AG04450 (cell line): Measurements from ENCODE around the gene VHLL. TPM values are rescaled to one million over a fixed set of nuclear protein-coding genes. Genes with fewer than 3 reads are reported as not detected.

Experiments
- CTCF ChIA-PET: fragments of 300-600, 350-600 bp; formaldehyde crosslinking; extraction: SDS; loops from one replicate; lab custom pipeline; 2022; ENCODE audit warnings: antibody characterized with exemption, inconsistent platforms; lab: Charles Lee
- POLR2A ChIA-PET: fragments of 350-600 bp; formaldehyde crosslinking; extraction: SDS; loops from one replicate; lab custom pipeline; 2021; ENCODE audit warnings: antibody characterized with exemption, inconsistent platforms; lab: Yijun Ruan, JAX
- DNase-seq: peaks from one replicate; pipeline ENCODE4 v3.0.0-alpha.2; 2011; ENCODE audit warnings: low read depth, low spot score
- H3K27ac ChIP-seq: one replicate; pipeline ENCODE4 v1.5.1; 2012; ENCODE audit warnings: low read depth, low read length, control low read depth
- H3K27me3 ChIP-seq: one replicate; pipeline ENCODE4 v1.6.0; 2012; ENCODE audit warnings: low read length; ENCODE audit not compliant: control insufficient read depth, insufficient read depth
- H3K4me3 ChIP-seq: 2 replicates; pipeline ENCODE4 v1.5.1; 2011; ENCODE audit warnings: mild to moderate bottlenecking, low read depth, low read length, control low read depth
- H3K9me3 ChIP-seq: 2 replicates; pipeline ENCODE4 v1.5.1; 2012; ENCODE audit warnings: low read length; ENCODE audit not compliant: control insufficient read depth, insufficient read depth
- polyA plus RNA-seq: library from polyadenylated mRNA; depleted of rRNA; stranded (reverse); fragments of >200 nt; gene quantifications from 2 replicates; pipeline ENCODE4 v1.2.3, GENCODE V29; 2011
- TF ChIP-seq, protein P1 (sequence below): IDR thresholded peaks from 2 replicates; pipeline ENCODE4 v1.5.1; 2011; ENCODE audit warnings: low read depth, low read length, control low read depth, inconsistent platforms

Gene VHLL
- polyA plus RNA-seq, 1 experiment: not detected

DNA sequence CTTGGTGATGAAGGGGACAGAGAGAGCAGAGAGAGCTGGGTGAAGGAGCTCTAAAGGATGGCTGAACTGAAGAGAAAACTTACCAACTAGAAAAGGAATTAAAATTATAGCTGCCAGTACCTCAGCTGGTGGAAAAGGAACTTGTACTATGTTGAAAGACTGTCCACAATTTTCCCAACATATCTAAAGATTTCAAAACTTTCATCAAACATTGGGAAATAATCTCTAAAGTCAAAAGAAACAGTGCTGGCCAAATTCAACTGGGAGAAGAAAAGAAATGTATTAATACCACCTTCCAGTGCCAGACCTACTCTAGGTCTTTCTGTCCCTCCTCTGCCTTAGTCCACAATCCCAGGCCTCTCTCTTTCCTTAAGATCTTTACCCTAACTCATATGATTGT, 22.6 kb downstream of the VHLL start:
- no peak overlapping the region for H3K27ac ChIP-seq
- DNase-seq: no peak
- no peaks in the 10 kb centered on the region for H3K9me3 ChIP-seq
- no peak overlapping the region for H3K4me3 ChIP-seq
- CTCF ChIA-PET: interaction anchor here (1.0 to 1.6 kb wide), 2 partner anchors 42 to 43 kb away, joined by 4 to 5 read pairs; no protein-coding TSS in a partner anchor
- no peaks in the 10 kb centered on the region for H3K27me3 ChIP-seq
- TF ChIP-seq, protein P1, sequence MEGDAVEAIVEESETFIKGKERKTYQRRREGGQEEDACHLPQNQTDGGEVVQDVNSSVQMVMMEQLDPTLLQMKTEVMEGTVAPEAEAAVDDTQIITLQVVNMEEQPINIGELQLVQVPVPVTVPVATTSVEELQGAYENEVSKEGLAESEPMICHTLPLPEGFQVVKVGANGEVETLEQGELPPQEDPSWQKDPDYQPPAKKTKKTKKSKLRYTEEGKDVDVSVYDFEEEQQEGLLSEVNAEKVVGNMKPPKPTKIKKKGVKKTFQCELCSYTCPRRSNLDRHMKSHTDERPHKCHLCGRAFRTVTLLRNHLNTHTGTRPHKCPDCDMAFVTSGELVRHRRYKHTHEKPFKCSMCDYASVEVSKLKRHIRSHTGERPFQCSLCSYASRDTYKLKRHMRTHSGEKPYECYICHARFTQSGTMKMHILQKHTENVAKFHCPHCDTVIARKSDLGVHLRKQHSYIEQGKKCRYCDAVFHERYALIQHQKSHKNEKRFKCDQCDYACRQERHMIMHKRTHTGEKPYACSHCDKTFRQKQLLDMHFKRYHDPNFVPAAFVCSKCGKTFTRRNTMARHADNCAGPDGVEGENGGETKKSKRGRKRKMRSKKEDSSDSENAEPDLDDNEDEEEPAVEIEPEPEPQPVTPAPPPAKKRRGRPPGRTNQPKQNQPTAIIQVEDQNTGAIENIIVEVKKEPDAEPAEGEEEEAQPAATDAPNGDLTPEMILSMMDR: no peak
- POLR2A ChIA-PET: interaction anchor here (0.7 kb wide), 1 partner anchor 225 kb away, joined by 5 read pairs; no protein-coding TSS in a partner anchor

DNA sequence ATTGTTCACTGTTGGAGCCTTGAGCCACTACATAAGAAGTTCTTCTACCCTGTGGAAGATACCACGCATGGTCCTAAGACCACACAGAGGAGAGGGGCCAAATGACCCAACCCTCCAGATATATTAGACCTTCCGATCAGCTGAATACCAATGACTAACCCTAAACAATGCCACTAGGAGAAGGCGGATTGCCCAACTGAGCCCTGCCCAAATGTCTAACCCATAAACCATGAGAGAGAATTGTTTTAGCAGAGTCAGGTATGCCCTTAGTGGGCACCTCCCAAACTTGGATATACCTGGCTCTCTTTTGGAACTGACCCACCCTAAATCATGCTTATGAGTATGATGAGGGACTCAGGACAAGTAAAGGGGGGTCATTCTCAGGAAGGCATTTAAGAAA, 28.8 kb downstream of the VHLL start:
- TF ChIP-seq, protein P1: no peak
- Histone ChIP-seq H3K9me3 (no peaks in the 10 kb centered on the region), H3K27me3 (no peaks in the 10 kb centered on the region), H3K27ac (no peak overlapping the region), H3K4me3 (no peak overlapping the region)
- DNase-seq: no peak
- CTCF ChIA-PET: interaction anchor here (1.0 kb wide), 1 partner anchor 174 kb away, joined by 4 read pairs; no protein-coding TSS in a partner anchor
- POLR2A ChIA-PET: no interaction called here

DNA sequence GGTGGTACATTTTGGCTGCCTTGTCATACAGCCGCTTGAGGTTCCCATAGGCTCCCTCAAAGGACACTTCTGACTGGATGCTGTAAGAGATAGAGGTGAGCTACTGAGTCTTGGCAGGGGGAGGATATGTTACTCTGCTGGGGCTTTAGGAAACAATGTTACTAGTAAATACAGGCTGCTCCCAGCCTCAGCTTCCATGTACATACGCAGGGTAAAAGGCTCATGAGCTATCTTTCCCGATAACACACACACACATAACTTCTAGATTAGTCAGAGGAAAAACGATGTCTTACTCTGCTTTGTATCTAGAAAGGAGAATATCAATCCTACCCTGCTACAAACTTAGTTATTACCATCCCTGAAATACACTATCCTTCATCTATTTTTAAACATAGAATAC, 30.8 kb downstream of the VHLL start:
- POLR2A ChIA-PET: interaction anchor here (1.0 kb wide), 1 partner anchor 14 kb away, joined by 5 read pairs; the partner anchor contains the start of gene SMG5
- TF ChIP-seq, protein P1: no peak
- H3K27ac ChIP-seq: no peak overlapping the region
- no peaks in the 10 kb centered on the region for H3K9me3 ChIP-seq
- CTCF ChIA-PET: interaction anchor here (0.9 kb wide), 1 partner anchor 8 kb away, joined by 5 read pairs; no protein-coding TSS in a partner anchor
- H3K4me3 ChIP-seq: no peak overlapping the region
- no peak for DNase-seq
- no peaks in the 10 kb centered on the region for H3K27me3 ChIP-seq

DNA sequence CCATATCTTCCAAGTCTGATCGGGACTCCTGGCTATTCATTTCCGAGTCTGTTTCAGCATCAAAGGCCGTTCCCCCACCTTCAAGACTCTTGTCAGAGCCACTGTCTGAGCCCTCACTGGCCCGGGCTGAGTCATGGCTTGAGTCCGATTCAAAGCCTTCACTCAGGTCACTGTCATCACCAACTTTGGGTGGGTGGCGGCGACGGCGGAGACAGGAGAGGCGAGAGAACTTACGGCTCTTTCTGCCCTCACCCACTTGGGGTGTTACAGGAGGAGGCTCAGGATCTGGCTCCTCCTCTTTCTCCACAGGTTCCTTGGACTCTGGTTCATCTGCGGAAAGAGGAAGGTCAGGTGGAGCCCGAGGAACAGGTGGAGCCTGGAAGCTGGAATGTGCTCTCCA, 33.1 kb downstream of the VHLL start:
- H3K9me3 ChIP-seq: no peaks in the 10 kb centered on the region
- CTCF ChIA-PET: no interaction called here
- H3K27me3 ChIP-seq: no peaks in the 10 kb centered on the region
- POLR2A ChIA-PET: no interaction called here
- no peak for DNase-seq
- H3K4me3 ChIP-seq: no peak overlapping the region
- H3K27ac ChIP-seq: no peak overlapping the region
- TF ChIP-seq, protein P1: no peak

DNA sequence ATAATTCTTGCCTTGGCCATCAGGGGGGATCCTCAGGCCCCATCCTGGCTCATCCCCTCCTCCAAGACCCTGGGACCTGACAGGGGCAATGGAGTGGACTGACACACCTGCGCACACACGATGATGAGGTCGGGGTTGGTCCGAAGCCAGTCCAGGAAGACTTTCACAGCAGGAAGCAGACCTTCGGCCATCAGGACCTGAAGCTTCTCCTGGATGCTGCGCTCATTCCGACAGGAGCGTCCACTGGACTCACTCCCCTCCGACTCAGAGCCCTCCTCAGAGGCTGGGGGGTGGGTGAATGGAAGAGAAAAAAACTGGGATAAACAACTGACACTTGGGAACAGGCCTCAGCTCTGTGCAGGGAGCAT, 35.8 kb downstream of the VHLL start:
- Histone ChIP-seq H3K27ac (no peak overlapping the region), H3K27me3 (no peaks in the 10 kb centered on the region), H3K9me3 (no peaks in the 10 kb centered on the region), H3K4me3 (no peak overlapping the region)
- ChIA-PET CTCF (interaction anchor here (0.5 to 1.2 kb wide), 3 partner anchors 37 to 183 kb away, joined by 3 to 5 read pairs (median 4); no protein-coding TSS in a partner anchor), POLR2A (interaction anchor here (0.6 to 1.4 kb wide), 4 partner anchors 19 to 443 kb away, joined by 3 to 6 read pairs (median 6); partner anchors contain the start of gene SMG5)
- no peak for DNase-seq
- TF ChIP-seq, protein P1: no peak
